GM23338 (cell line): ENCODE data around the gene ERO1B.

Experiments
- CREB1 ChIP-seq: fragments of 250-450 bp; sonication (Bioruptor Pico); IDR thresholded peaks from 2 replicates; pipeline ENCODE4 v1.5.0; 2020; ENCODE audit warnings: low read depth, mild to moderate bottlenecking, moderate library complexity
- CTCF ChIP-seq, 2 experiments: fragments of 200-600 bp in 1 of 2; sonication (generic) in 1 of 2; conservative IDR thresholded peaks; 2 replicates each; pipeline versions ENCODE4 v1.5.1 to v1.6.1; 2016 to 2017; ENCODE audit warnings: antibody characterized with exemption in 2 of 2, low read depth in 2 of 2, mild to moderate bottlenecking in 2 of 2, moderate library complexity in 1 of 2
- ETS1 ChIP-seq: IDR thresholded peaks from 2 replicates; pipeline ENCODE4 v1.6.1; 2016; ENCODE audit warnings: antibody characterized with exemption
- EZH2 ChIP-seq: fragments of 200-600 bp; sonication (generic); IDR thresholded peaks from one replicate; pipeline ENCODE4 v1.8.0; 2017; ENCODE audit warnings: antibody characterized with exemption, mild to moderate bottlenecking, low read depth; ENCODE audit not compliant: unreplicated experiment
- EZH2phosphoT487 ChIP-seq: fragments of 200-600 bp; sonication (generic); IDR thresholded peaks from one replicate; pipeline ENCODE4 v1.8.1; 2018; ENCODE audit warnings: antibody characterized with exemption; ENCODE audit not compliant: unreplicated experiment
- POLR2AphosphoS5 ChIP-seq: IDR thresholded peaks from 2 replicates; pipeline ENCODE4 v1.6.1; 2016; ENCODE audit warnings: antibody characterized with exemption, low read depth
- REST ChIP-seq: IDR thresholded peaks from one replicate; pipeline ENCODE4 v1.6.1; 2018; ENCODE audit warnings: antibody characterized with exemption; ENCODE audit not compliant: unreplicated experiment

- TF ChIP-seq CTCF (conservative IDR thresholded peaks at IDR 0.05; ENCODE audit: low read depth in 2 of 2) = no peak
- no peak for TF ChIP-seq CREB1 (CRISPR knock-in tag)
- no peak for TF ChIP-seq POLR2AphosphoS5
- TF ChIP-seq EZH2 = no peak
- TF ChIP-seq REST = no peak
- TF ChIP-seq EZH2phosphoT487 = no peak
- no peak for TF ChIP-seq ETS1
Measured at GRCh38 chr1:236247286-236247685, 34.5 kb downstream of the ERO1B start.
